HCT116 (cell line): ENCODE results near the gene FBXL17. TPM values are rescaled to one million over a fixed set of nuclear protein-coding genes. Genes with fewer than 3 reads are reported as not detected.

Source experiments
- ATAC-seq: fragments of 200-7000 bp; cut with Tn5 transposase; 2 replicates; pipeline ENCODE4 v1.9.1; 2020; ENCODE audit warnings: mild to moderate bottlenecking, moderate library complexity
- BruUV-seq: library from RNA; stranded (reverse); fragments of 400-500 nt; replicated peaks from 2 replicates; lab custom pipeline; 2021; lab: Mats Ljungman, UMichigan
- CTCF ChIA-PET: fragments of 300-600 bp; sonication (Branson Sonifier 250); formaldehyde crosslinking; loops from one replicate; lab custom pipeline; 2021; ENCODE audit warnings: antibody characterized with exemption; lab: Charles Lee
- POLR2A ChIA-PET: fragments of 300-600, 350-600 bp; sonication (Branson Sonifier 250); formaldehyde crosslinking; loops from one replicate; lab custom pipeline; 2021; ENCODE audit warnings: antibody characterized with exemption; lab: Charles Lee
- RAD21 ChIA-PET, 2 experiments: fragments of 300-600 bp; sonication (Branson Sonifier 250); formaldehyde crosslinking; loops; one replicate each; lab custom pipeline; 2023; ENCODE audit warnings: low total read pairs in 2 of 2; ENCODE audit not compliant: uncharacterized antibody in 2 of 2, unreplicated experiment in 2 of 2, low non-redundant PET in 1 of 2; lab: Charles Lee
- DNase-seq: peaks from one replicate; pipeline ENCODE4 v3.0.0-alpha.2; 2010; ENCODE audit warnings: low read depth, low spot score
- H2AFZ ChIP-seq: fragments of 200-600 bp; shearing (Covaris generic), sonication (generic); 2 replicates; pipeline ENCODE4 v1.6.1; 2017; ENCODE audit warnings: low read depth, mixed run types, mixed read lengths, antibody characterized with exemption, low read length; ENCODE audit not compliant: poor library complexity, severe bottlenecking
- H3K27ac ChIP-seq: 2 replicates; pipeline ENCODE4 v1.5.1; 2012; ENCODE audit warnings: low read depth, low read length
- H3K27me3 ChIP-seq: fragments of 200-600 bp; sonication (generic); 2 replicates; pipeline ENCODE4 v1.6.1; 2016; ENCODE audit warnings: mixed run types, low read length, mixed read lengths; ENCODE audit not compliant: insufficient read depth
- H3K36me3 ChIP-seq, 2 experiments: fragments of 200-500 bp in 1 of 2; fragments of 200-600 bp in 1 of 2; sonication (Bioruptor generic) in 1 of 2; sonication (generic) in 1 of 2; 2 replicates each; pipeline versions ENCODE4 v1.5.1 to v1.6.1; 2014 to 2016; ENCODE audit warnings: low read length in 2 of 2, inconsistent platforms in 1 of 2, mixed read lengths in 1 of 2, mixed run types in 1 of 2; ENCODE audit not compliant: insufficient read depth in 2 of 2, control insufficient read depth in 1 of 2
- H3K4me1 ChIP-seq, 2 experiments: fragments of 200-600 bp in 1 of 2; sonication (generic) in 1 of 2; 2 replicates each; pipeline versions ENCODE4 v1.5.1 to v1.6.1; 2012 to 2017; ENCODE audit warnings: low read length in 2 of 2, inconsistent platforms in 1 of 2, mild to moderate bottlenecking in 1 of 2, mixed read lengths in 1 of 2, mixed run types in 1 of 2, moderate library complexity in 1 of 2; ENCODE audit not compliant: insufficient read depth in 2 of 2, control insufficient read depth in 1 of 2
- H3K4me2 ChIP-seq: fragments of 200-600 bp; sonication (generic); 2 replicates; pipeline ENCODE4 v1.6.1; 2017; ENCODE audit warnings: mixed run types, low read length, mixed read lengths
- H3K4me3 ChIP-seq, 2 experiments: fragments of 200-600 bp in 1 of 2; sonication (generic) in 1 of 2; replicated peaks in 1 of 2; 2 replicates each; pipeline ENCODE4 v1.5.1; 2011 to 2016; ENCODE audit warnings: low read length in 2 of 2, control low read depth in 1 of 2, low read depth in 1 of 2, mild to moderate bottlenecking in 1 of 2, mixed read lengths in 1 of 2, mixed run types in 1 of 2
- H3K79me2 ChIP-seq: fragments of 200-600 bp; sonication (generic); 2 replicates; pipeline ENCODE4 v1.6.1; 2017; ENCODE audit warnings: mild to moderate bottlenecking, mixed run types, low read length, moderate library complexity, mixed read lengths; ENCODE audit not compliant: insufficient read depth
- H3K9ac ChIP-seq: fragments of 200-600 bp; sonication (generic); 2 replicates; pipeline ENCODE4 v1.6.1; 2016; ENCODE audit warnings: low read length, mixed read lengths
- H3K9me2 ChIP-seq: fragments of 200-600 bp; sonication (generic), shearing (Covaris generic); 2 replicates; pipeline ENCODE4 v1.6.1; 2017; ENCODE audit warnings: mixed run types, mild to moderate bottlenecking, moderate library complexity; ENCODE audit not compliant: insufficient read depth
- H3K9me3 ChIP-seq, 2 experiments: fragments of 200-500 bp in 1 of 2; fragments of 200-600 bp in 1 of 2; sonication (Bioruptor generic) in 1 of 2; sonication (generic) in 1 of 2; 2 replicates each; pipeline ENCODE4 v1.6.1; 2014 to 2017; ENCODE audit warnings: low read length in 2 of 2, mixed read lengths in 2 of 2, inconsistent platforms in 1 of 2, low read depth in 1 of 2, mild to moderate bottlenecking in 1 of 2, mixed run types in 1 of 2, moderate library complexity in 1 of 2; ENCODE audit not compliant: control insufficient read depth in 1 of 2, insufficient read depth in 1 of 2
- H4K20me1 ChIP-seq: fragments of 200-600 bp; sonication (generic), shearing (Covaris generic); 2 replicates; pipeline ENCODE4 v1.6.1; 2017; ENCODE audit warnings: mixed run types, mild to moderate bottlenecking, moderate library complexity; ENCODE audit not compliant: insufficient read depth
- CBX3 ChIP-seq: IDR thresholded peaks from 2 replicates; pipeline ENCODE4 v1.6.1; 2012; ENCODE audit warnings: low read depth
- CEBPB ChIP-seq: IDR thresholded peaks from 2 replicates; pipeline ENCODE4 v1.6.1; 2012; ENCODE audit warnings: low read depth
- EGR1 ChIP-seq: IDR thresholded peaks from 2 replicates; pipeline ENCODE4 v1.6.1; 2012; ENCODE audit warnings: low read depth
- ELF1 ChIP-seq: IDR thresholded peaks from 2 replicates; pipeline ENCODE4 v1.6.1; 2012; ENCODE audit warnings: low read depth, borderline replicate concordance
- EZH2 ChIP-seq: fragments of 200-600 bp; sonication (generic); IDR thresholded peaks from 2 replicates; pipeline ENCODE4 v1.6.1; 2017; ENCODE audit warnings: antibody characterized with exemption, mixed run types
- EZH2phosphoT487 ChIP-seq: fragments of 200-600 bp; IDR thresholded peaks from 2 replicates; pipeline ENCODE4 v1.6.1; 2018; ENCODE audit warnings: antibody characterized with exemption, borderline replicate concordance
- REST ChIP-seq: IDR thresholded peaks from 2 replicates; pipeline ENCODE4 v1.6.1; 2012; ENCODE audit warnings: low read depth
- SIN3A ChIP-seq: IDR thresholded peaks from 2 replicates; pipeline ENCODE4 v1.6.1; 2012; ENCODE audit warnings: low read depth
- TCF7L2 ChIP-seq: IDR thresholded peaks from 2 replicates; pipeline ENCODE4 v1.7.0; 2011; ENCODE audit warnings: borderline replicate concordance, inconsistent platforms; ENCODE audit not compliant: insufficient read depth, insufficient read length; ENCODE audit errors: extremely low read depth
- ZFX ChIP-seq: fragments of 450-650 bp; IDR thresholded peaks from 2 replicates; pipeline ENCODE4 v1.6.1; 2017
- ZNF274 ChIP-seq: fragments of 200-500 bp; sonication (Bioruptor generic); IDR thresholded peaks from 2 replicates; pipeline ENCODE4 v1.6.1; 2014; ENCODE audit warnings: mild to moderate bottlenecking, low read depth, low read length, inconsistent platforms
- intact Hi-C: fragments of 100-400 bp; cut with micrococcal nuclease; formaldehyde crosslinking; loops from 2 replicates; pipeline ENCODE4 v1.10.0; 2022
- total RNA-seq: library from RNA; stranded (reverse); gene quantifications from one replicate; pipeline ENCODE4 v1.2.1, GENCODE V29; 2021; ENCODE audit not compliant: unreplicated experiment

Gene FBXL17
- total RNA-seq, 1 experiment from 2014 or later: 9.4 TPM

- no peak overlapping the region for H3K4me3 ChIP-seq
- H3K9me3 ChIP-seq: no peaks in the 10 kb centered on the region
- no peak overlapping the region for H3K4me2 ChIP-seq
- TF ChIP-seq TCF7L2 (no peak), CEBPB (no peak), ZNF274 (no peak), EGR1 (no peak), EZH2phosphoT487 (no peak), CBX3 (no peak), ZFX (no peak), ELF1 (no peak), REST (no peak), EZH2 (no peak), SIN3A (no peak)
- H3K27me3 ChIP-seq: no peaks in the 10 kb centered on the region
- ChIA-PET POLR2A (no interaction called here), RAD21 (no interaction called here), CTCF (interaction anchor here (4.9 kb wide), 1 partner anchor 87 kb away, joined by 58 read pairs; no protein-coding TSS in a partner anchor)
- no peaks in the 10 kb centered on the region for H3K4me1 ChIP-seq
- no peak for DNase-seq
- no peaks in the 10 kb centered on the region for H4K20me1 ChIP-seq
- no peaks in the 10 kb centered on the region for H3K79me2 ChIP-seq
- no peak overlapping the region for H3K9ac ChIP-seq
- intact Hi-C loops: no loop called here
- no peaks in the 10 kb centered on the region for H3K36me3 ChIP-seq
- no TSS peak for BruUV-seq
- ATAC-seq: no peak
- no peaks in the 10 kb centered on the region for H3K9me2 ChIP-seq
- no peak overlapping the region for H2AFZ ChIP-seq
- no peak overlapping the region for H3K27ac ChIP-seq
These were observed 123.9 kb downstream of the FBXL17 start for GRCh38 chr5:108257996-108258395.
